Measurements from ENCODE around the gene CXCL17.

- TF ChIP-seq POLR2A (IDR thresholded peaks at IDR 0.05), result no peak
- TF ChIP-seq, protein P1, sequence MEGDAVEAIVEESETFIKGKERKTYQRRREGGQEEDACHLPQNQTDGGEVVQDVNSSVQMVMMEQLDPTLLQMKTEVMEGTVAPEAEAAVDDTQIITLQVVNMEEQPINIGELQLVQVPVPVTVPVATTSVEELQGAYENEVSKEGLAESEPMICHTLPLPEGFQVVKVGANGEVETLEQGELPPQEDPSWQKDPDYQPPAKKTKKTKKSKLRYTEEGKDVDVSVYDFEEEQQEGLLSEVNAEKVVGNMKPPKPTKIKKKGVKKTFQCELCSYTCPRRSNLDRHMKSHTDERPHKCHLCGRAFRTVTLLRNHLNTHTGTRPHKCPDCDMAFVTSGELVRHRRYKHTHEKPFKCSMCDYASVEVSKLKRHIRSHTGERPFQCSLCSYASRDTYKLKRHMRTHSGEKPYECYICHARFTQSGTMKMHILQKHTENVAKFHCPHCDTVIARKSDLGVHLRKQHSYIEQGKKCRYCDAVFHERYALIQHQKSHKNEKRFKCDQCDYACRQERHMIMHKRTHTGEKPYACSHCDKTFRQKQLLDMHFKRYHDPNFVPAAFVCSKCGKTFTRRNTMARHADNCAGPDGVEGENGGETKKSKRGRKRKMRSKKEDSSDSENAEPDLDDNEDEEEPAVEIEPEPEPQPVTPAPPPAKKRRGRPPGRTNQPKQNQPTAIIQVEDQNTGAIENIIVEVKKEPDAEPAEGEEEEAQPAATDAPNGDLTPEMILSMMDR (IDR thresholded peaks at IDR 0.05), result no peak
Observed at GRCh38 chr19:42388851-42389489, 53.8 kb downstream of the CXCL17 start.

Measured in uterus (tissue), 2 donors.